OCI-LY7 (cell line): ENCODE results near the gene LRRC42. TPM values are rescaled to one million over a fixed set of nuclear protein-coding genes. Genes with fewer than 3 reads are reported as not detected.

Experiments used
- BruUV-seq: library from RNA; stranded (reverse); fragments of 400-500 nt; replicated peaks from 2 replicates; lab custom pipeline; 2021; lab: Mats Ljungman, UMichigan
- CTCF ChIA-PET: fragments of 300-600 bp; sonication (Branson Sonifier 250); formaldehyde crosslinking; loops from one replicate; lab custom pipeline; 2022; ENCODE audit warnings: antibody characterized with exemption; ENCODE audit not compliant: unreplicated experiment; lab: Charles Lee
- POLR2A ChIA-PET: fragments of 300-600 bp; sonication (Branson Sonifier 250); formaldehyde crosslinking; loops from one replicate; lab custom pipeline; 2022; ENCODE audit warnings: antibody characterized with exemption; lab: Charles Lee
- DNase-seq: peaks from one replicate; pipeline ENCODE4 v3.0.0-alpha.2; 2015; ENCODE audit warnings: low spot score
- H2AFZ ChIP-seq: fragments of 200-600 bp; sonication (generic), shearing (Covaris generic); 2 replicates; pipeline ENCODE4 v1.6.1; 2014; ENCODE audit warnings: mild to moderate bottlenecking, antibody characterized with exemption, low read length, moderate library complexity
- H3K27ac ChIP-seq: fragments of 200-600 bp; sonication (generic); 2 replicates; pipeline ENCODE4 v1.5.1; 2014; ENCODE audit warnings: mixed run types, low read depth, mild to moderate bottlenecking, moderate library complexity, low read length, inconsistent platforms; ENCODE audit not compliant: poor library complexity, severe bottlenecking
- H3K36me3 ChIP-seq: fragments of 200-600 bp; sonication (generic); 2 replicates; pipeline ENCODE4 v1.6.1; 2014; ENCODE audit warnings: mild to moderate bottlenecking, antibody characterized with exemption, low read length, moderate library complexity, mixed read lengths; ENCODE audit not compliant: insufficient read depth
- H3K4me1 ChIP-seq: fragments of 200-600 bp; sonication (generic); 2 replicates; pipeline ENCODE4 v1.5.1; 2014; ENCODE audit warnings: mild to moderate bottlenecking, low read length; ENCODE audit not compliant: insufficient read depth, poor library complexity, severe bottlenecking
- H3K4me2 ChIP-seq: fragments of 200-600 bp; sonication (generic); 2 replicates; pipeline ENCODE4 v1.6.1; 2014; ENCODE audit warnings: mild to moderate bottlenecking, low read length
- H3K4me3 ChIP-seq: fragments of 200-600 bp; sonication (generic); 2 replicates; pipeline ENCODE4 v1.5.1; 2014; ENCODE audit warnings: mild to moderate bottlenecking, low read depth, low read length; ENCODE audit not compliant: poor library complexity, severe bottlenecking
- H3K79me2 ChIP-seq: fragments of 200-600 bp; sonication (generic); 2 replicates; pipeline ENCODE4 v1.6.1; 2016; ENCODE audit warnings: low read depth, mild to moderate bottlenecking, low read length, moderate library complexity, mixed read lengths; ENCODE audit not compliant: insufficient read depth
- H3K9me2 ChIP-seq: fragments of 200-600 bp; sonication (generic); 2 replicates; pipeline ENCODE4 v1.6.1; 2016; ENCODE audit warnings: mild to moderate bottlenecking, low read length, mixed read lengths; ENCODE audit not compliant: insufficient read depth
- H3K9me3 ChIP-seq: fragments of 200-600 bp; sonication (generic); 2 replicates; pipeline ENCODE4 v1.6.1; 2014; ENCODE audit warnings: mild to moderate bottlenecking, mixed run types, low read length, mixed read lengths
- H4K20me1 ChIP-seq: fragments of 200-600 bp; sonication (generic); 2 replicates; pipeline ENCODE4 v1.6.1; 2014; ENCODE audit warnings: mild to moderate bottlenecking, antibody characterized with exemption, low read length, moderate library complexity, mixed read lengths; ENCODE audit not compliant: insufficient read depth
- EZH2phosphoT487 ChIP-seq: fragments of 200-600 bp; sonication (generic); IDR thresholded peaks from 2 replicates; pipeline ENCODE4 v1.6.1; 2018; ENCODE audit warnings: low read depth, borderline replicate concordance, mild to moderate bottlenecking, mixed run types, antibody characterized with exemption, low read length, moderate library complexity, mixed read lengths
- intact Hi-C: fragments of 100-400 bp; cut with micrococcal nuclease; formaldehyde crosslinking; loops from one replicate; pipeline ENCODE4 v1.10.0; 2022; ENCODE audit not compliant: unreplicated experiment
- total RNA-seq, 2 experiments: library from RNA; depleted of rRNA in 1 of 2; stranded (reverse); fragments of >200 nt in 1 of 2; shearing (Covaris generic) in 1 of 2; gene quantifications; 2 replicates each; pipeline ENCODE4 v1.2.3, GENCODE V29; 2014 to 2022
- TF ChIP-seq, protein P1 (sequence below): fragments of 200-600 bp; sonication (generic); conservative IDR thresholded peaks from 2 replicates; pipeline ENCODE4 v1.5.1; 2014; ENCODE audit warnings: mild to moderate bottlenecking, antibody characterized with exemption, low read length, moderate library complexity, mixed read lengths

LRRC42 gene
- total RNA-seq, 2 experiments from 2014 or later = 17.5 to 18.5 TPM

- intact Hi-C loops = no loop called here
Observed at GRCh38 chr1:53957194-53957818, 11.2 kb downstream of the LRRC42 start.

GRCh38 chr1:53959664-53960250, 13.6 kb downstream of the LRRC42 start:
- Histone ChIP-seq H3K36me3 (peaks cover 55% of the 10 kb centered on the region), H3K4me3 (no peak overlapping the region), H3K27ac (no peak overlapping the region), H2AFZ (no peak overlapping the region), H3K4me2 (no peak overlapping the region), H3K9me2 (no peaks in the 10 kb centered on the region), H3K9me3 (no peaks in the 10 kb centered on the region), H4K20me1 (no peaks in the 10 kb centered on the region), H3K79me2 (no peaks in the 10 kb centered on the region), H3K4me1 (no peaks in the 10 kb centered on the region)
- no TSS peak for BruUV-seq
- CTCF ChIA-PET = interaction anchor here (1.0 to 1.5 kb wide), 3 partner anchors 13 to 99 kb away, joined by 4 to 15 read pairs (median 6); partner anchors contain the start of gene IFT25
- TF ChIP-seq, protein P1, sequence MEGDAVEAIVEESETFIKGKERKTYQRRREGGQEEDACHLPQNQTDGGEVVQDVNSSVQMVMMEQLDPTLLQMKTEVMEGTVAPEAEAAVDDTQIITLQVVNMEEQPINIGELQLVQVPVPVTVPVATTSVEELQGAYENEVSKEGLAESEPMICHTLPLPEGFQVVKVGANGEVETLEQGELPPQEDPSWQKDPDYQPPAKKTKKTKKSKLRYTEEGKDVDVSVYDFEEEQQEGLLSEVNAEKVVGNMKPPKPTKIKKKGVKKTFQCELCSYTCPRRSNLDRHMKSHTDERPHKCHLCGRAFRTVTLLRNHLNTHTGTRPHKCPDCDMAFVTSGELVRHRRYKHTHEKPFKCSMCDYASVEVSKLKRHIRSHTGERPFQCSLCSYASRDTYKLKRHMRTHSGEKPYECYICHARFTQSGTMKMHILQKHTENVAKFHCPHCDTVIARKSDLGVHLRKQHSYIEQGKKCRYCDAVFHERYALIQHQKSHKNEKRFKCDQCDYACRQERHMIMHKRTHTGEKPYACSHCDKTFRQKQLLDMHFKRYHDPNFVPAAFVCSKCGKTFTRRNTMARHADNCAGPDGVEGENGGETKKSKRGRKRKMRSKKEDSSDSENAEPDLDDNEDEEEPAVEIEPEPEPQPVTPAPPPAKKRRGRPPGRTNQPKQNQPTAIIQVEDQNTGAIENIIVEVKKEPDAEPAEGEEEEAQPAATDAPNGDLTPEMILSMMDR = peak; percentile 90
- no peak for TF ChIP-seq EZH2phosphoT487
- POLR2A ChIA-PET = interaction anchor here (0.6 to 4.0 kb wide), 9 partner anchors 9 to 538 kb away, joined by 3 to 12 read pairs (median 5); partner anchors contain the start of genes IFT25 and LRRC42
- intact Hi-C loops = loop anchor here (1.0 kb wide), 1 partner anchor 98 kb away; no protein-coding TSS in a partner anchor
- DNase-seq = peak; percentile 55

More at GRCh38 chr1:53957194-53957818, 11.2 kb downstream of the LRRC42 start:
- no peaks in the 10 kb centered on the region for H3K79me2 ChIP-seq
- H2AFZ ChIP-seq = no peak overlapping the region
- DNase-seq = no peak
- H3K4me3 ChIP-seq = no peak overlapping the region
- H3K4me1 ChIP-seq = no peaks in the 10 kb centered on the region
- no peaks in the 10 kb centered on the region for H3K9me2 ChIP-seq
- ChIA-PET POLR2A (no interaction called here), CTCF (no interaction called here)
- no peaks in the 10 kb centered on the region for H4K20me1 ChIP-seq
- peaks cover 65% of the 10 kb centered on the region; the same call in 1 of the 2 replicates for H3K36me3 ChIP-seq
- H3K9me3 ChIP-seq = no peaks in the 10 kb centered on the region
- no peak overlapping the region for H3K4me2 ChIP-seq
- BruUV-seq = no TSS peak
- TF ChIP-seq, protein P1 = no peak
- H3K27ac ChIP-seq = no peak overlapping the region

DNA sequence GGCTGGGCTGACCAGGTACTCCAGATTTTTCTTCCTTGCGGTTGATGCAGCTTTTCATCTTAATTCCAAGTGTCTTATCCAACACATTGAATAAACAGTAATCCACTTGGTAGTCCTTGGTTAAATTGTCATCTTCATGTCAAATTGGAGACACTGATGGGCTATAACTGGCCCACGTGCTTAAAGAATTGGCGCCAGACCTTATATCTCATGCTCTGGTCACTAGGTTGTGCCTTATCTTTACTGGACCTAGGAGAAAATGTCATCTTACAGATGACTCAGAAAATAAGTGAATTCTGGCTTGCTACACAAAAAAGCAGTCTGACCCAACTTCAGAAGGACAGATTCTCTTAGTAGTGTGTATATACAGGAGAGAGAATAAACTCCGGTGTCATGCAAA, 16.2 kb downstream of the LRRC42 start:
- H3K27ac ChIP-seq = no peak overlapping the region
- H3K4me1 ChIP-seq = no peaks in the 10 kb centered on the region
- ChIA-PET POLR2A (no interaction called here), CTCF (no interaction called here)
- intact Hi-C loops = no loop called here
- H3K9me3 ChIP-seq = no peaks in the 10 kb centered on the region
- H2AFZ ChIP-seq = no peak overlapping the region
- H3K4me2 ChIP-seq = no peak overlapping the region
- H3K9me2 ChIP-seq = no peaks in the 10 kb centered on the region
- BruUV-seq = no TSS peak
- no peak for DNase-seq
- H3K36me3 ChIP-seq = peaks cover 62% of the 10 kb centered on the region
- no peaks in the 10 kb centered on the region for H4K20me1 ChIP-seq
- TF ChIP-seq EZH2phosphoT487 = no peak
- TF ChIP-seq, protein P1 = no peak
- no peak overlapping the region for H3K4me3 ChIP-seq
- H3K79me2 ChIP-seq = no peaks in the 10 kb centered on the region
